Fibroblast of upper back skin (primary cell): ENCODE data around the gene DZIP1.

Experiments used
- DNase-seq: peaks from one replicate; pipeline ENCODE4 v3.0.0-alpha.2; 2013

Gene DZIP1

DNA sequence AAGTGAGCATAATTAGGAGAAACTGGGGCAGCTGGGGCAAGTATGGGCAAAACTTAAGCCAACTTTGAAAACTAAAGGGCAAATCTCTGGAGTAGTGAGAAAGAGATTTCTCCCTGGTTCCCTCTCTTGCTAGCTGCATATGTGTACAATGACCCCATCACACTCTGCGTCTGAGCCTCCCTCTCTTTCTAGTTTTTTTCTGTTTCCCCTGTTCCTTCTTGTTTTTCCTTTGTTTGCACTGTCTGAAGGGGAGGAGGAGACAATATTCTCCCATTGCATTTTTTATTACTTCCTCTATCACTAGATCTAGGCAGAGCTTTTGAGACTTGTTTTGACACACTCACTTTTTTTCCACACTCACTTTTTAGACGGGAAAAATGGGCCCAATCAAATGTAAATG lies 103.2 kb downstream of the DZIP1 start:
- no peak for DNase-seq

DNA sequence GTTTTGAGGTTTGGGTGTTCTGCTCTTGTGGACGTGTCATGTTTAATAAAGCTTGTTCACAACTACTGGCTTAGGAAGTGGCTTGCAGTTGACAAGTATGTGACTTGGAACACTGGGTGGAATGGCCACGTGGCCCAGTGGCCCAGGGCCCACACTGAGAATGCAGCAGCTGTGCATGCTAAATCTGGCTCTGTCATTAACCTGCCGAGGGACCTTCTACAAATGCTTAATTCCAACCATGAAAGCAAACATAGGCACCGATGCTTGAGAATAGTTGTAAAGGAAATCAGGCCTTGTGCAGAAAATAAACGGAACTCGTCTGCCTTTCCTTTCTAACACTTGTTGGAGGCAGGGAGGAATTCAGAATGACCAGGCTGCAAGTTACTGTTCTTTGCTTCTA lies 103.6 kb downstream of the DZIP1 start:
- no peak for DNase-seq

DNA sequence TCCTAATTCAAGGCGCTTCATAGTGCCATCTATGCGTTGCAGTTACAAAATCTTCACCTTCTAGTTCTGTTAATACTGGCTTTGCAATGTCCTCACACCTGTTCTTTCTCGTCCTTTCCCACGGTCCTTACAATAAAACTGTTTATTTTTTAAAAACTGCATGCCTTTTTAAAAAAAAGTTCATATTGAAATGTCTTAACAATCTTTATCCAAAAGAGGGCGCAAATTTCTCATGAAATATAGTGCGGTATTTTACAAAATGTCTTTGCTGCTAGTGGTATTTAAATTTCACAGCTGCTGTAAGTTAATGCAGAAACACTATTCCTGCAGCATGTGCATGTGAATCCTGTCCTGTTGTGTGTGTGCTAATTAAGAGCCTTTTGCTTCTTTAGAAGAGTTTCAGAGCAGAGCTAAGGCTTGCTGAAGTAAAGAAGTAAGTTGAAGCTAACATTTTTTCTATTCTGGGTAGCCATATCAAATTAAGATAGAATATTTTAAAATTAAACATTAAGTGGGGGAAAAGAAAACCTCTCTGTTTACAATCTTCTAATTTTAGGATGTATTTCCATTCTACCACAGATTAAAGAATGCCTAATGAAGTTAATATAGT lies 107.8 kb downstream of the DZIP1 start:
- peak; percentile 41 for DNase-seq

- DNase-seq, result peak; percentile 67
Measured at GRCh38 chr13:95535243-95535642, 109.3 kb downstream of the DZIP1 start.

GRCh38 chr13:95533545-95534160 lies 110.9 kb downstream of the DZIP1 start:
- DNase-seq, result no peak

- DNase-seq, result peak; percentile 17
Measured at GRCh38 chr13:95530178-95530577, 114.3 kb downstream of the DZIP1 start.
